ENCODE data around the gene EIF4A3.

Gene EIF4A3

GRCh38 chr17:80133626-80133970, 13.3 kb downstream of the EIF4A3 start:
- no peak for DNase-seq (ENCODE audit: low read depth)

- DNase-seq (ENCODE audit: low read depth), result no peak
These were observed 13.9 kb downstream of the EIF4A3 start for GRCh38 chr17:80132906-80133625.

- no peak for DNase-seq (ENCODE audit: low read depth)
These were observed 15.9 kb downstream of the EIF4A3 start for GRCh38 chr17:80130992-80131391.

- DNase-seq (ENCODE audit: low read depth), result no peak
These were observed 17.8 kb downstream of the EIF4A3 start for GRCh38 chr17:80129006-80129565.

- no peak for DNase-seq (ENCODE audit: low read depth)
These were observed 20.5 kb downstream of the EIF4A3 start for GRCh38 chr17:80126449-80126715.

- DNase-seq (ENCODE audit: low read depth), result no peak
These were observed 21.1 kb downstream of the EIF4A3 start for GRCh38 chr17:80125656-80126448.

GRCh38 chr17:80124351-80124981, 22.5 kb downstream of the EIF4A3 start:
- no peak for DNase-seq (ENCODE audit: low read depth)

- no peak for DNase-seq (ENCODE audit: low read depth)
These were observed 23.1 kb downstream of the EIF4A3 start for GRCh38 chr17:80123791-80124190.

- no peak for DNase-seq (ENCODE audit: low read depth)
These were observed 23.9 kb downstream of the EIF4A3 start for GRCh38 chr17:80122926-80123505.

- no peak for DNase-seq (ENCODE audit: low read depth)
These were observed 24.8 kb downstream of the EIF4A3 start for GRCh38 chr17:80122026-80122575.

- DNase-seq (ENCODE audit: low read depth), result no peak
These were observed 27.1 kb downstream of the EIF4A3 start for GRCh38 chr17:80119839-80120238.

- DNase-seq (ENCODE audit: low read depth), result no peak
These were observed 27.6 kb downstream of the EIF4A3 start for GRCh38 chr17:80119271-80119791.

GRCh38 chr17:80118601-80119270, 28.2 kb downstream of the EIF4A3 start:
- no peak for DNase-seq (ENCODE audit: low read depth)

- no peak for DNase-seq (ENCODE audit: low read depth)
These were observed 29.2 kb downstream of the EIF4A3 start for GRCh38 chr17:80117491-80118401.

- DNase-seq (ENCODE audit: low read depth), result no peak
These were observed 30.0 kb downstream of the EIF4A3 start for GRCh38 chr17:80116921-80117380.

GRCh38 chr17:80116276-80116920, 30.5 kb downstream of the EIF4A3 start:
- no peak for DNase-seq (ENCODE audit: low read depth)

GRCh38 chr17:80115159-80115558, 31.8 kb downstream of the EIF4A3 start:
- no peak for DNase-seq (ENCODE audit: low read depth)

- DNase-seq (ENCODE audit: low read depth), result no peak
These were observed 32.2 kb downstream of the EIF4A3 start for GRCh38 chr17:80114758-80115157.

GRCh38 chr17:80113033-80113484, 33.9 kb downstream of the EIF4A3 start:
- no peak for DNase-seq (ENCODE audit: low read depth)

Measured in activated T-helper 1 cell treated with Interleukin-2 at 50 U/mL for 16 hours (primary cell).